HG02981 (cell line): ENCODE measurements around the gene FOXD1.
"Not testable (repeated sequence)": the region's sequence is repeated elsewhere in the genome, so short reads cannot be mapped to it uniquely, and the experiment has no call there.

ENCODE experiments used
- ATAC-seq: cut with Tn5 transposase; IDR thresholded peaks from one replicate; pipeline ENCODE4 v1.9.1; 2021; ENCODE audit warnings: mild to moderate bottlenecking, moderate library complexity; ENCODE audit not compliant: unreplicated experiment

The FOXD1 gene

DNA sequence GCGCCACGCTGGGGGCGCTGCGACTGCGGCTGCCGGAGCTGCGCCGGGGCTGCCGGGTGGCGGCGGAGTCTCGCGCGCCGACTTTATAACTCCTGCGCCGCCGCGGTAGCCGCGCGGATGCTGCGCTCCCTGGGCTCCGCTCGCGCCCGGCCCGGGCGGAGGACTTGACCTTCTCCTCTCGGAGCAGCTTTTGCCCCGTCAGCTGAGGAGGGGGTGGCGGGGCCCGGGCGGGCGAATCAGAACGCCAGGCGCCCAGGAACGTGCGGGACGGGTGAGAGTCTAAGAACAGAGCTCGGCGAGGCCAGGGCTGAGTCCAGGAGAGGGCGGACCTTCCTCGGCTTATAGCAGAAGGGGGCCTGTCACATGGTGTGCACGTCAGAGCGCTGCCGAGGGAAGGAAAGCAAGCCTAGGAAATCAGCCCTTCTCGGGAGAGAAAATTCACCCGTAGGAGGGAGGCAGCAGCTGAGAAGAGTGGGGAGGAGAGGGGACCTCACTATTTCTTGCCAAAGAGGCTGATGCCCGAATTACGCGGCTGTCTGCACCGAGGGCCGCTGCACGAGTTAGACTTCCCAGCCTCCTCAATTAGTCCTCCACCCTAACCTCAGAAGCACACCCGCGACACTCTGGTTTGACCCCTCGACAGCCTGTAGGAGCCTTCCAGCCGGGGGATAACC is at the start of gene FOXD1:
FOXD1 (minus strand) TSS at position 315 of the 674 bp plus-strand sequence. CDS start 415 bp downstream, outside the sequence.
- ATAC-seq, result no peak

DNA sequence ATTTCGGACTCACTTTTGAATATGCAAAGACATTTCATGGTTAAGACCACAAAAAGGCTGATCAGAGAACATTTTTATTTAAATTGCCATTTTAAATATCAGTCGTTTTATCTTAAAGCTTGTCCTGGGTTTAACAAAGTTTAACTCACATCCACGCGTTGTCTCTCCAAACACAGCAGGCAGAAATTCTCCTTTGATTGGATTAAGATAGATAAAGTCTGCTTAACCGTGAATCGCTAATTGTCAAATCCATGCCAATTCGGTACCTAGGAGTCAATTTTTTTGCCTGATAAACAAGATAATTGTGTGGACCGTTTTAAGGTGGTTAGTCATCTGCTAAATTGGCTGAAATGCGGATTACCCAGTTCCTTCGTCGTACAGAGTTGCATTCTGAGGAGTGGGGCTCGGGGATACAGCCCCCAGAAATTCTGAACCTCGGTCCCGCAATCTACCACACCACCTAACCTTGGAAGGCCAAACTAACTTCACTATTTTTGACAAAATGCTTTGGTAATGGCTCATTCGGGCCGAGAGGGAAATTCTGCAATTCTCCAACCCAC is 49.0 kb upstream of the FOXD1 start:
- no peak for ATAC-seq

DNA sequence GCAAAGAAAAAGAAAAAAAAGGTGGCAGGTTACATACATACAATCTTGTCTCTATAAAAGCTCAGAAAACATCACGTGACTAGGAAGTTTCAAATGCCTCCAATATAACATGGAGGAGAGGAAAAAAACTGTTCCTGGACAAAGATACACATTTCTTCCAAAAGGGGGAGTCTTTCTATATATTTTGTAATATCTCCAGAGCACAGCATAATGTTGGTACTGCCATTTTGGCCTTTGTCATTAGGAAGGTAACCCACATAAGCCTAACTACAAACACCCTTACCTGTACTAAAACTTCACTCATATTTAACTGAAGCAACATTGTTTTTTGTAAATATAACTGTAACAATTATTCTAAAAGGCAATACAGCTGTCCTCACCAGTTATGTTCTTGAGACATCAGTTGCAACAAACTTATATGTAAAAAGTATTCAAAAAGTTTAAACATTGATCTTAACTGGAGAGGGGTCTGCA is 48.4 kb upstream of the FOXD1 start:
- no peak for ATAC-seq

DNA sequence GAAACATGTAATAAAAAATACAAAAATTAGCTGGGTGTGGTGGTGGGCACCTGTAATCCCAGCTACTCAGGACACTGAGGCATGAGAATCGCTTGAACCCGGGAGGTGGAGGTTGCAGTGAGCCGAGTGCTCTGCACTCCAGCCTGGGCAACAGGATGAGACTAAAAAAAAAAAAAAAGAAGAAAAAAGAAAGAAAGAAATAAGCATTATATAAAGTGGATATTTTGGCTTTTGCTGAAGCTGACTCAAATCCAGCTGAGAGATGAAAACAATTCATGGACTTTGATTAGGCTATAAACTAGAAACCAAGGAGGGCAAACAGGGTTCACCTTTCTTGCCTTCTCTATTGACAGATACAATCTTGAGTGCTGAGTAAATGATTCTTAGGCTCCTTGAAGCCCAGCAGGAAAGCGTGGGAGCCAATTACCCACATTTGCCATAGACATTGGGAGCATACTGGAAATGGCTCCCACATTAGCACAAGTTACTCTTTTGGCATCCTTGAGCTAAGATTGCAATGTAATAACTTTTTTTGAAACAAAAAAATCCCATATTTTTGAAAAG is 47.3 kb upstream of the FOXD1 start:
- ATAC-seq, result no peak

- no peak for ATAC-seq
Observed at GRCh38 chr5:73494721-73495120, 46.1 kb upstream of the FOXD1 start.

- no peak for ATAC-seq
Observed at GRCh38 chr5:73493421-73493820, 44.8 kb upstream of the FOXD1 start.

DNA sequence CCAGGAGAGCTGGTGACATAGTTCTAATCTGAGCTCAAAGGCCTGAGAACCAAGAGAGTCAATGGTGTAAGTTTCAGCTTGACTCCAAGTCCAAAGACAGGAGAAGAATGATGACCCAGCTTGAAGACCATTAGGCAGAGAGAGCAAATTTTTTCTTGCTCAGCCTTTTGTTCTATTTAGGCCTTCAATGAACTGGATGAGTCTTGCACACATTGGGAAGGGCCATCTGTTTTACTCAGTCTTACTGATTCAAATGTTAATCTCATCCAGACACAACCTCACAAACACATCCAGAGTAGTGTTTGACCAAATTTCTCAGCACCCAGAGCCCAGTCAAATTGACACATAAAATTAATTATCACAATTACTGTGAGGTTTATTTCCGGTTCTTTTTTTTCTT is 42.6 kb upstream of the FOXD1 start:
- no peak for ATAC-seq

GRCh38 chr5:73490088-73490487 is 41.5 kb upstream of the FOXD1 start:
- ATAC-seq, result no peak

DNA sequence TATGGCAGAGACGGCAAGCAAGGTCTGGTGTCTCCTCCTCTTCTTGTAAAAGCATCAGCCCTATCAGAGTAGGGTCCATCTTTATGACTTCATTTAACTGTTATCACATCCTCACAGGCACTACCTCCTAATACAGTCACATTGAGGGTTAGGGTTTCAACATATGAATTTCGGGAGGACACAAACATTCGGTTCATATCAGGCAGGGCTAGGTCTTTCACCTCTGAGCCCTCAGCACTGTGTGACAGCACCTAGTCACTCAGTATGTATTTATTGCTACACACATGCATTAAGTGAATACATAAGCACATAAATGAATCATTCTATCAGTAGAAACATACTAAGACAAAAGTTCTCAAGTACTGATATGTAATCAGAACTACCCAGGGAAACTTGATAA is 40.2 kb upstream of the FOXD1 start:
- ATAC-seq, result no peak

GRCh38 chr5:73487815-73488214 is 39.2 kb upstream of the FOXD1 start:
- no peak for ATAC-seq

DNA sequence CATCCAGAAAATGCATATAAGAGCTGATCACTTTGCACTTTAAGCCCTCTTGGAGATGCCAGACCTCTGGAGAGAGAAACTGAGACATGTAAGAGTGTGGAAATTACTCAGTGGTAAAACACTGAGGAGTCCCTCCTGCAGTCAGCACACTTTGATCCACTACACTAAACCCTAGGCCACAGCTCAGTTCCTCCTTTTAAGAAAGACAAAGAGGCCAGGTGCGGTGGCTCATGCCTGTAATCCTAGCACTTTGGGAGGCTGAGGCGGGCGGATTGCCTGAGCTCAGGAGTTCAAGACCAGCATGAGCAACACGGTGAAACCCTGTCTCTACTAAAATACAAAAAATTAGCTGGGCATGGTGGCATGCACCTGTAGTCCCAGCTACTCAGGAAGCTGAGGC is 38.7 kb upstream of the FOXD1 start:
- not testable (repeated sequence) for ATAC-seq

- no peak for ATAC-seq
Observed at GRCh38 chr5:73486119-73486899, 37.7 kb upstream of the FOXD1 start.

GRCh38 chr5:73485715-73486114 is 37.1 kb upstream of the FOXD1 start:
- no peak for ATAC-seq

- ATAC-seq, result no peak
Observed at GRCh38 chr5:73484511-73484910, 35.9 kb upstream of the FOXD1 start.

- no peak for ATAC-seq
Observed at GRCh38 chr5:73483676-73484075, 35.1 kb upstream of the FOXD1 start.

DNA sequence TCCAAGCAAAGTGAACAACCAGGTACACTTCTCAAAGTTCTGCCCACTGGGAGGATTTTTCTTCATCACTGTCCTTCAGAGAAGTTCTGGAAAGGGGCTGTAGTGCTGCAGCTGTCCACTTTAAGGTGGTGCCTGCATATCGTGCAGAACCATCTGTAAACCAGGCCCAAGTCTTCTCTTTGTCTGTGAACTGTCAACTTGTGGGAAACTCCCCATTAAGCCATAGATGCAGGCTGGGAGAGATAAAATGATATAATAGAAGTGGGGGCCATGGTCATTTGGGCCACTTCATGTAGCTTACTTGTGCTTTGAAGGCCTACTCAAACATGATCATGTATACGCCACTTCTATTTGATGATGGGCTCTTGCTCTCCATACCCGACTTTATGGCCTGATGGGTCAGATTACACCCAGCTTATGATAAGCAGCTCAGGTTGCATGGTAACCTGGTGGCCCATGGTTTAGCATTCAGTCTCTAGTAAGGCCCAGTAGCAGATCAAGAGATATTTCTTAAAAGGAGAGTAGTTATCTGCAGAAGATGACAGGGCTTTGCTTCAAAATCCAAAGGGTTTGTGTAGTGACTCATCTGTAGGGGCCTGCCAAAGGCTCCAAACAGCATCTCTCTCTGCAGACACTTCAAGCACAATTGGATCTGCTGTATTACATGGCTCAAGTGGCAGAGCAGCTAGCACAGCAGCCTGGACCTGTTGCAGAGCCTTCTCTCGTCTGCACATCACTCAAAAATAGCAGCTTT is 34.0 kb upstream of the FOXD1 start:
- ATAC-seq, result no peak

- no peak for ATAC-seq
Observed at GRCh38 chr5:73480500-73480899, 31.9 kb upstream of the FOXD1 start.

GRCh38 chr5:73472116-73472515 is 23.5 kb upstream of the FOXD1 start:
- no peak for ATAC-seq

DNA sequence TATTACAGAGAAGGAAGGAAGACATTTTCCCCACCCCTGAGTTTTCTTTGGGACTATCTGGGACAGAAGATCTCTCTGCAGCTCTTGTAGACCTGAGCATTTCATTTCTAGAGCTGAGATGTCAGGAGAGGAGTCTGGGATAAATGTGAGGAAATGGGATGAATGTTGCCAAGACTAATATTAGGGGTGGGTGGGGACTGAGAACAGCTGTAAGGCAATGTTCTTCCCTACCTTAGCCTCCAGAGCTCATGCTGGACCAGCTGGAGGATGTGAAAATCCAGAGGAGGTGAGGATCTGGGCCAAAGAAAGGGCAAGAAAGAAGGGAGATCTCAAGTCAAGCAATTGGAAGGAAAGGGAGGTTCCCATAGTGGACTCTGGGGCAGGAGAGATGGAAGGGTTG is 23.1 kb upstream of the FOXD1 start:
- no peak for ATAC-seq

GRCh38 chr5:73469878-73470277 is 21.3 kb upstream of the FOXD1 start:
- no peak for ATAC-seq

- ATAC-seq, result not testable (repeated sequence)
Observed at GRCh38 chr5:73468638-73469037, 20.1 kb upstream of the FOXD1 start.
